DOHH2 (cell line): ENCODE results near the gene MXD4.

Experiments used
- CTCF ChIP-seq: fragments of 200-600 bp; sonication (generic); IDR thresholded peaks from one replicate; pipeline ENCODE4 v1.5.1; 2014; ENCODE audit warnings: antibody characterized with exemption, mild to moderate bottlenecking, low read depth, low read length; ENCODE audit not compliant: poor library complexity, severe bottlenecking
- EZH2phosphoT487 ChIP-seq: fragments of 200-600 bp; sonication (generic); IDR thresholded peaks from 2 replicates; pipeline ENCODE4 v1.6.1; 2017; ENCODE audit warnings: borderline replicate concordance, mild to moderate bottlenecking, antibody characterized with exemption, low read length, moderate library complexity, mixed read lengths

DNA sequence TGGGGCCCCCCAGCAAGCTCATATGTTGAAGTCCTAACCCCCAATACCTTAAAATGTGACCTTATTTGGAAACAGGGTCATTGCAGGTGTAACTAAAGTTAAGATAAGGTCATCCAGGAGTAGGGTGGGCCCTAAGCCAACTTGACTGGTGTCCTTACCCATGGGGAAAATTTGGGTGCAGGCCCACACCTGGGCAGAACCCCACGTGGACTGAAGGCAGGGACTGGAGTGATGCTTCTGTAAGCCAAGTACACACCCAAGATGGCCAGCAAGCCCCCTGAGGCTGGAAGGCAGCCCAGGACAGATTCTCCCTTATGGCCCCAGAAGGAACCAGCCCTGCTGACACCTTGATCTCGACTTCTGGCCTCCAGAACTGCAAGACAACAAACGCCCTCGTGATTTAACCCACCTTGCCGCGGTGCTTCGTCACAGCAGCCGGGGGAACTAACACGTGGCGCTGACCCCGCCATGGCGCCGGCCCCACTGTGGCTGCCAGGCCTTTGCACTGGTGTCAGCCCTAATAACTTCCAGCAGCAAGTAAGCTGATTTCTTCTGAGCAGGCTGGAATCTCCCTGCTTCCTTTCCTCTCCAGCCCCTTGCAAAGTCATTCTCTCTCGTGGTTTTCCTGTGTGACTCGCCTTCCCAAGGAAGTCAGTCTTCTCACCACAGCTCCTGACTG lies 23.2 kb upstream of the MXD4 start:
- no peak for TF ChIP-seq CTCF
- no peak for TF ChIP-seq EZH2phosphoT487
